B cell (primary cell): ENCODE measurements around the gene MAT1A. TPM values are rescaled to one million over a fixed set of nuclear protein-coding genes. Genes with fewer than 3 reads are reported as not detected.

Experiments used
- ATAC-seq: fragments of 200-7000 bp; cut with Tn5 transposase; one replicate; pipeline ENCODE4 v1.10.0; 2021; ENCODE audit warnings: low read depth, mild to moderate bottlenecking, moderate number of reproducible peaks, moderate library complexity
- CTCF ChIA-PET: fragments of 350-600 bp; sonication (Branson Sonifier 250); formaldehyde crosslinking; loops from one replicate; lab custom pipeline; 2021; ENCODE audit warnings: antibody characterized with exemption, inconsistent platforms; lab: Charles Lee
- POLR2A ChIA-PET: fragments of 350-600 bp; sonication (Branson Sonifier 250); formaldehyde crosslinking; loops from one replicate; lab custom pipeline; 2021; ENCODE audit warnings: antibody characterized with exemption; lab: Charles Lee
- DNase-seq: peaks from one replicate; pipeline ENCODE4 v3.0.0; 2013
- H2AFZ ChIP-seq: 2 replicates; pipeline ENCODE4 v1.6.1; 2012; ENCODE audit warnings: mild to moderate bottlenecking, low read depth, low read length; ENCODE audit not compliant: insufficient read depth, poor library complexity, severe bottlenecking
- H3K27ac ChIP-seq, 2 donors: 1 replicate in 1 of 2; 2 replicates in 1 of 2; pipeline ENCODE4 v1.5.1; 2012 to 2013; ENCODE audit warnings: low read length in 2 of 2, mild to moderate bottlenecking in 2 of 2, moderate library complexity in 1 of 2
- H3K27me3 ChIP-seq, 4 experiments: fragments of 200-600 bp in 1 of 4; sonication (generic) in 1 of 4; replicated peaks in 1 of 4; 1 replicate in 2 of 4; 2 replicates in 2 of 4; pipeline versions ENCODE4 v1.6.1 to v1.7.0; 2013 to 2016; ENCODE audit warnings: low read length in 3 of 4, mild to moderate bottlenecking in 2 of 4, mixed read lengths in 1 of 4, moderate library complexity in 1 of 4; ENCODE audit not compliant: insufficient read depth in 4 of 4, control insufficient read depth in 3 of 4; ENCODE audit errors: control extremely low read depth in 1 of 4
- H3K36me3 ChIP-seq, 2 experiments: replicated peaks in 1 of 2; 1 replicate in 1 of 2; 2 replicates in 1 of 2; pipeline versions ENCODE4 v1.6.1 to v1.7.1; 2013; ENCODE audit warnings: low read length in 1 of 2; ENCODE audit not compliant: insufficient read depth in 2 of 2, control insufficient read depth in 1 of 2; ENCODE audit errors: control extremely low read depth in 1 of 2, extremely low read depth in 1 of 2
- H3K4me1 ChIP-seq, 2 donors: fragments of 200-600 bp in 1 of 2; sonication (generic) in 1 of 2; 1 replicate in 1 of 2; 2 replicates in 1 of 2; pipeline versions ENCODE4 v1.5.1 to v1.6.1; 2013 to 2017; ENCODE audit warnings: low read length in 2 of 2; ENCODE audit not compliant: control insufficient read depth in 2 of 2, insufficient read depth in 2 of 2
- H3K4me2 ChIP-seq: replicated peaks from 2 replicates; pipeline ENCODE3; 2012; ENCODE audit warnings: mild to moderate bottlenecking, low read depth, low read length; ENCODE audit not compliant: poor library complexity, severe bottlenecking
- H3K4me3 ChIP-seq, 5 experiments: fragments of 200-600 bp in 1 of 5; sonication (generic) in 1 of 5; 1 replicate in 3 of 5; 2 replicates in 2 of 5; pipeline versions ENCODE4 v1.5.1 to v1.7.0; 2011 to 2016; ENCODE audit warnings: low read length in 4 of 5, mild to moderate bottlenecking in 4 of 5, low read depth in 2 of 5, control low read depth in 1 of 5, moderate library complexity in 1 of 5; ENCODE audit not compliant: insufficient read depth in 1 of 5; ENCODE audit errors: control extremely low read depth in 1 of 5, extremely low read depth in 1 of 5
- H3K79me2 ChIP-seq: fragments of 200-600 bp; sonication (generic); one replicate; pipeline ENCODE4 v1.6.0; 2016; ENCODE audit warnings: low read length; ENCODE audit not compliant: control insufficient read depth, insufficient read depth
- H3K9ac ChIP-seq: fragments of 200-600 bp; sonication (generic); 2 replicates; pipeline ENCODE4 v1.6.1; 2017; ENCODE audit warnings: mild to moderate bottlenecking, low read length, moderate library complexity
- H3K9me3 ChIP-seq, 3 donors: one replicate each; pipeline versions ENCODE4 v1.6.1 to v1.7.1; 2013; ENCODE audit warnings: low read length in 2 of 3; ENCODE audit not compliant: control insufficient read depth in 2 of 3, insufficient read depth in 1 of 3; ENCODE audit errors: control extremely low read depth in 1 of 3
- H4K20me1 ChIP-seq: 2 replicates; pipeline ENCODE4 v1.6.0; 2012; ENCODE audit warnings: mild to moderate bottlenecking, low read length; ENCODE audit not compliant: insufficient read depth, control insufficient read depth, poor library complexity, severe bottlenecking
- H3K27ac Mint-ChIP-seq: one replicate; pipeline ENCODE4 v1.8.0; 2021; ENCODE audit warnings: mixed read lengths
- H3K27me3 Mint-ChIP-seq: one replicate; pipeline ENCODE4 v1.8.0; 2021; ENCODE audit warnings: mixed read lengths
- H3K4me1 Mint-ChIP-seq: one replicate; pipeline ENCODE4 v1.8.0; 2021; ENCODE audit warnings: mixed read lengths
- H3K4me3 Mint-ChIP-seq: one replicate; pipeline ENCODE4 v1.8.0; 2021; ENCODE audit warnings: mixed read lengths
- H3K9me3 Mint-ChIP-seq: one replicate; pipeline ENCODE4 v1.8.0; 2022; ENCODE audit warnings: mixed read lengths; ENCODE audit not compliant: insufficient read depth
- CTCF ChIP-seq: fragments of 200-600 bp; IDR thresholded peaks from one replicate; pipeline ENCODE4 v1.8.0; 2022; ENCODE audit warnings: antibody characterized with exemption, mild to moderate bottlenecking
- EZH2 ChIP-seq: IDR thresholded peaks from 2 replicates; pipeline ENCODE4 v1.6.1; 2012; ENCODE audit warnings: borderline replicate concordance, low read depth, mild to moderate bottlenecking, moderate library complexity, low read length; ENCODE audit not compliant: insufficient read depth, poor library complexity, severe bottlenecking
- WGBS: methylation state at CpG from one replicate; pipeline ENCODE4 v1.1.5; 2013; ENCODE audit warnings: missing lambda C conversion rate; ENCODE audit not compliant: insufficient coverage; 5-methylcytosine and 5-hydroxymethylcytosine counted together
- intact Hi-C: fragments of 100-400 bp; cut with micrococcal nuclease; formaldehyde crosslinking; loops from one replicate; pipeline ENCODE4 v1.10.0; 2022
- polyA plus RNA-seq: library from polyadenylated mRNA; depleted of rRNA; stranded (reverse); fragments of >200 nt; gene quantifications from 2 replicates; pipeline ENCODE4 v1.2.3, GENCODE V29; 2012
- total RNA-seq, 2 donors: library from RNA; stranded (reverse); fragments of 120-200 nt in 1 of 2; gene quantifications; 1 replicate in 1 of 2; 2 replicates in 1 of 2; pipeline versions ENCODE4 v1.2.3 to v1.2.4, GENCODE V29; 2013 to 2022

MAT1A gene
- total and polyA plus RNA-seq, 2 donors (not counting 1 experiment from before 2014, with no cell fraction given), result not detected

DNA sequence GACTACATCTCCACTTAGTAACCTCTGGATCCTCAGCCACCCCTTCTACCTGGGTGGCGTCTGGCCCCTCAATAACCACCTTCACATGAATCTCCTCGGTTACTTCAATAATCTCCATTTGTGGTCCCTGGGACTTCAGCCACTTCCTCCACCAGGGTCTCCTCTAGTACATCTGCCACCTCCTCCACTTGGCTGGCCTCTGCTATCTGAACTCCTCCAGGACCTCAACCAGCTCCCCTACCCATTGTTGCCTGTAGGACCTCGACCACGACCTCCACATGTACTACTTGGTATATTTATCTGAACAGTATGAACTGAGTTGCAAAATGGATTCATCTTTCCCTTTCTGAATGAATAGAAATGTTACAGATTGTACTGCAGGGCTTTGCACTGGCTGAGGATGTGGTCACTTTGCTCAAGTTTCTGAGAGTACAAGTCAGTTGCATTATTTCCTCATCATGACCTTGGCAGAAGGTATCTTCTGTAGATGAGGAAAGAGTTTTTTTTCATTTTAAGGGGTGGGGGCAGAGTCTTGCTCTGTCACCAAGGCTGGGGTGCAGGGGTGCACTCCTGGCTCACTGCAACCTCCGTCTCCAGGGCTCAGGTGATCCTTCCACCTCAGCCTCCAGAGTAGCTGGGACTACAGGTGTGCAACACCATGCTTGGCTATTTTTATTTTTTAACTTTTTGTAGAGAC, 36.0 kb downstream of the MAT1A start:
- H3K27me3 ChIP-seq, result no peaks in the 10 kb centered on the region
- ChIA-PET CTCF (interaction anchor here (1.2 kb wide), 1 partner anchor 109 kb away, joined by 3 read pairs; no protein-coding TSS in a partner anchor), POLR2A (no interaction called here)
- no peaks in the 10 kb centered on the region for H3K4me1 Mint-ChIP-seq
- H3K4me3 ChIP-seq, result no peak overlapping the region
- H3K79me2 ChIP-seq, result no peaks in the 10 kb centered on the region
- intact Hi-C loops, result no loop called here
- H2AFZ ChIP-seq, result no peak overlapping the region
- H3K36me3 ChIP-seq, result no peaks in the 10 kb centered on the region
- H3K27ac ChIP-seq, result no peak overlapping the region
- no peak overlapping the region for H3K4me2 ChIP-seq
- no peaks in the 10 kb centered on the region for H3K9me3 ChIP-seq
- no peak overlapping the region for H3K27ac Mint-ChIP-seq
- H3K4me1 ChIP-seq, result no peaks in the 10 kb centered on the region
- no peak for DNase-seq
- TF ChIP-seq EZH2 (no peak), CTCF (no peak)
- WGBS, result 48% methylated on average over 3 of the region's 5 CpGs
- no peak overlapping the region for H3K4me3 Mint-ChIP-seq
- ATAC-seq, result no peak
- H4K20me1 ChIP-seq, result no peaks in the 10 kb centered on the region
- no peaks in the 10 kb centered on the region for H3K9me3 Mint-ChIP-seq
- H3K27me3 Mint-ChIP-seq, result peaks cover 14% of the 10 kb centered on the region
- H3K9ac ChIP-seq, result no peak overlapping the region

GRCh38 chr10:80252296-80252887, 37.1 kb downstream of the MAT1A start:
- no peak overlapping the region for H3K9ac ChIP-seq
- H3K4me2 ChIP-seq, result no peak overlapping the region
- H3K4me3 ChIP-seq, result no peak overlapping the region
- H3K36me3 ChIP-seq, result no peaks in the 10 kb centered on the region
- H3K27me3 Mint-ChIP-seq, result peaks cover 14% of the 10 kb centered on the region
- TF ChIP-seq CTCF, result no peak
- TF ChIP-seq EZH2, result no peak
- H3K27ac ChIP-seq, result no peak overlapping the region
- no peak overlapping the region for H3K27ac Mint-ChIP-seq
- no peaks in the 10 kb centered on the region for H3K4me1 Mint-ChIP-seq
- no peaks in the 10 kb centered on the region for H3K27me3 ChIP-seq
- no peak overlapping the region for H2AFZ ChIP-seq
- H4K20me1 ChIP-seq, result no peaks in the 10 kb centered on the region
- H3K9me3 Mint-ChIP-seq, result no peaks in the 10 kb centered on the region
- 84% methylated on average over 12 of the region's 12 CpGs for WGBS
- ATAC-seq (no peak), DNase-seq (no peak)
- H3K79me2 ChIP-seq, result no peaks in the 10 kb centered on the region
- no peaks in the 10 kb centered on the region for H3K4me1 ChIP-seq
- CTCF ChIA-PET, result interaction anchor here (0.8 to 1.2 kb wide), 2 partner anchors 104 to 108 kb away, joined by 3 read pairs; no protein-coding TSS in a partner anchor
- no peak overlapping the region for H3K4me3 Mint-ChIP-seq
- intact Hi-C loops, result no loop called here
- H3K9me3 ChIP-seq, result no peaks in the 10 kb centered on the region
- POLR2A ChIA-PET, result no interaction called here
